NCI-H2107 treated with DMSO at 0.1 percent for 48 hours (cell line): ENCODE data around the gene ARX.

Experiments used
- DNase-seq: peaks from one replicate; lab custom pipeline; 2025; ENCODE audit not compliant: unreplicated experiment; lab: John Stamatoyannopoulos, UW

Gene ARX

GRCh38 chrX:25001808-25002660 is 13.7 kb downstream of the ARX start:
- DNase-seq = no peak

- DNase-seq = no peak
These were observed 16.3 kb downstream of the ARX start for GRCh38 chrX:24999511-24999910.

GRCh38 chrX:24996096-24996709 is 19.6 kb downstream of the ARX start:
- DNase-seq = no peak

GRCh38 chrX:24993879-24994278 is 21.9 kb downstream of the ARX start:
- DNase-seq = no peak

- peak; percentile 42 for DNase-seq
These were observed 25.2 kb downstream of the ARX start for GRCh38 chrX:24990535-24990934.

GRCh38 chrX:24988314-24988713 is 27.5 kb downstream of the ARX start:
- no peak for DNase-seq

GRCh38 chrX:24987731-24988130 is 28.0 kb downstream of the ARX start:
- no peak for DNase-seq

- DNase-seq = no peak
These were observed 30.6 kb downstream of the ARX start for GRCh38 chrX:24985120-24985519.

- DNase-seq = no peak
These were observed 31.8 kb downstream of the ARX start for GRCh38 chrX:24983931-24984330.

- no peak for DNase-seq
These were observed 33.3 kb downstream of the ARX start for GRCh38 chrX:24982306-24982965.

GRCh38 chrX:24981030-24981429 is 34.7 kb downstream of the ARX start:
- DNase-seq = no peak

- DNase-seq = no peak
These were observed 36.7 kb downstream of the ARX start for GRCh38 chrX:24979081-24979480.

GRCh38 chrX:24969812-24970211 is 46.0 kb downstream of the ARX start:
- DNase-seq = no peak

GRCh38 chrX:24965372-24965771 is 50.4 kb downstream of the ARX start:
- no peak for DNase-seq

GRCh38 chrX:24963823-24964222 is 51.9 kb downstream of the ARX start:
- peak; percentile 9 for DNase-seq

GRCh38 chrX:24961809-24962208 is 54.0 kb downstream of the ARX start:
- DNase-seq = no peak

GRCh38 chrX:24956828-24957227 is 58.9 kb downstream of the ARX start:
- DNase-seq = no peak

GRCh38 chrX:24955372-24955930 is 60.3 kb downstream of the ARX start:
- DNase-seq = no peak

GRCh38 chrX:24954732-24955131 is 61.0 kb downstream of the ARX start:
- no peak for DNase-seq
